SU-DHL-6 (cell line): ENCODE data around the gene TBCA.

Source experiments
- H2AFZ ChIP-seq: fragments of 200-600 bp; sonication (generic); 2 replicates; pipeline ENCODE4 v1.6.1; 2014; ENCODE audit warnings: low read depth, mild to moderate bottlenecking, moderate library complexity, mixed read lengths, antibody characterized with exemption, low read length; ENCODE audit not compliant: severe bottlenecking
- H3F3A ChIP-seq: fragments of 200-600 bp; shearing (Covaris generic); 2 replicates; pipeline ENCODE4 v1.6.0; 2016; ENCODE audit warnings: antibody characterized with exemption, mild to moderate bottlenecking; ENCODE audit not compliant: insufficient read depth
- H3K27ac ChIP-seq: fragments of 200-600 bp; sonication (generic); 2 replicates; pipeline ENCODE4 v1.5.1; 2016; ENCODE audit warnings: low read depth, mild to moderate bottlenecking, low read length, moderate library complexity, mixed read lengths
- H3K27me3 ChIP-seq: fragments of 200-600 bp; sonication (generic), shearing (Covaris generic); 2 replicates; pipeline ENCODE4 v1.6.0; 2014; ENCODE audit warnings: mild to moderate bottlenecking, low read length
- H3K36me3 ChIP-seq: fragments of 200-600 bp; sonication (generic); 2 replicates; pipeline ENCODE4 v1.6.1; 2014; ENCODE audit warnings: mild to moderate bottlenecking, low read length, mixed read lengths
- H3K4me2 ChIP-seq: fragments of 300-600, 200-600 bp; shearing (Covaris generic), sonication (generic); 2 replicates; pipeline ENCODE4 v1.6.0; 2014; ENCODE audit warnings: low read length, low read depth, mild to moderate bottlenecking; ENCODE audit not compliant: poor library complexity, severe bottlenecking
- H3K4me3 ChIP-seq: fragments of 200-600 bp; sonication (generic); 2 replicates; pipeline ENCODE4 v1.5.1; 2014; ENCODE audit warnings: antibody characterized with exemption, low read length, mild to moderate bottlenecking, mixed read lengths; ENCODE audit not compliant: insufficient read depth, poor library complexity, severe bottlenecking
- H3K79me2 ChIP-seq: fragments of 200-600 bp; sonication (generic); 2 replicates; pipeline ENCODE4 v1.6.1; 2014; ENCODE audit warnings: mild to moderate bottlenecking, low read length, moderate library complexity; ENCODE audit not compliant: insufficient read depth
- H3K9ac ChIP-seq: fragments of 200-600 bp; sonication (generic); 2 replicates; pipeline ENCODE4 v1.7.0; 2014; ENCODE audit warnings: mild to moderate bottlenecking, low read length
- H3K9me2 ChIP-seq: fragments of 200-600 bp; sonication (generic); replicated peaks from 2 replicates; pipeline ENCODE4 v1.6.1; 2014; ENCODE audit warnings: low read length; ENCODE audit not compliant: insufficient read depth
- H3K9me3 ChIP-seq: fragments of 200-600 bp; sonication (generic); 2 replicates; pipeline ENCODE4 v1.6.1; 2014; ENCODE audit warnings: low read length, mixed read lengths; ENCODE audit not compliant: insufficient read depth
- H4K20me1 ChIP-seq: fragments of 200-600 bp; sonication (generic); 2 replicates; pipeline ENCODE4 v1.6.1; 2014; ENCODE audit warnings: low read depth, mild to moderate bottlenecking, antibody characterized with exemption, low read length, moderate library complexity, mixed read lengths
- EZH2phosphoT487 ChIP-seq: fragments of 200-600 bp; sonication (generic), shearing (Covaris generic); conservative IDR thresholded peaks from 2 replicates; pipeline ENCODE4 v1.6.1; 2018; ENCODE audit warnings: mild to moderate bottlenecking, antibody characterized with exemption, low read length, moderate library complexity, mixed read lengths
- TF ChIP-seq, protein P1 (sequence below): fragments of 200-600 bp; sonication (generic); IDR thresholded peaks from one replicate; pipeline ENCODE4 v1.5.1; 2017; ENCODE audit warnings: antibody characterized with exemption, mild to moderate bottlenecking, low read length, moderate library complexity; ENCODE audit not compliant: insufficient read depth, poor library complexity, severe bottlenecking

The TBCA gene

DNA sequence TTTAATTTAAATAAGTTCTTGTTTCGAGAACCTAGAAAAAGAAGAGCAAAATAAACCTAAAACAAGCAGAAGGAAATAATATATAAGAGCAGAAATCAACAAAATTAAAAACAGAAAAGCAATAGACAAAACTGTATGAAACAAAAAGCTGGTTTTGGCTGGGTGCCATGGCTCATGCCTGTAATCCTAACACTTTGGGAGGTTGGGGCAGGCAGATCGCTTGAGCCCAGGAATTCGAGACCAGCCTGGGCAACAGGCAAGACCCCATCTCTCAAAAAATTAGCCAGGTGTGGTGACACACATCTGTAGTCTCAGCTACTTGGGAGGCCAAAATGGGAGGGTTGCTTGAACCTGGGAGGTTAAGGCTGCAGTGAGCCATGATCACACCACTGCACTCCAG, 78.4 kb downstream of the TBCA start:
- Histone ChIP-seq H3K27me3 (no peaks in the 10 kb centered on the region), H4K20me1 (peaks cover 9% of the 10 kb centered on the region), H3F3A (peaks cover 8% of the 10 kb centered on the region; the same call in 1 of the 2 replicates), H3K9me2 (no peaks in the 10 kb centered on the region), H3K9me3 (no peaks in the 10 kb centered on the region), H2AFZ (no peak overlapping the region), H3K4me2 (no peak overlapping the region), H3K9ac (no peak overlapping the region), H3K27ac (no peak overlapping the region), H3K36me3 (peaks cover 32% of the 10 kb centered on the region), H3K79me2 (peaks cover 69% of the 10 kb centered on the region), H3K4me3 (no peak overlapping the region)
- TF ChIP-seq, protein P1, sequence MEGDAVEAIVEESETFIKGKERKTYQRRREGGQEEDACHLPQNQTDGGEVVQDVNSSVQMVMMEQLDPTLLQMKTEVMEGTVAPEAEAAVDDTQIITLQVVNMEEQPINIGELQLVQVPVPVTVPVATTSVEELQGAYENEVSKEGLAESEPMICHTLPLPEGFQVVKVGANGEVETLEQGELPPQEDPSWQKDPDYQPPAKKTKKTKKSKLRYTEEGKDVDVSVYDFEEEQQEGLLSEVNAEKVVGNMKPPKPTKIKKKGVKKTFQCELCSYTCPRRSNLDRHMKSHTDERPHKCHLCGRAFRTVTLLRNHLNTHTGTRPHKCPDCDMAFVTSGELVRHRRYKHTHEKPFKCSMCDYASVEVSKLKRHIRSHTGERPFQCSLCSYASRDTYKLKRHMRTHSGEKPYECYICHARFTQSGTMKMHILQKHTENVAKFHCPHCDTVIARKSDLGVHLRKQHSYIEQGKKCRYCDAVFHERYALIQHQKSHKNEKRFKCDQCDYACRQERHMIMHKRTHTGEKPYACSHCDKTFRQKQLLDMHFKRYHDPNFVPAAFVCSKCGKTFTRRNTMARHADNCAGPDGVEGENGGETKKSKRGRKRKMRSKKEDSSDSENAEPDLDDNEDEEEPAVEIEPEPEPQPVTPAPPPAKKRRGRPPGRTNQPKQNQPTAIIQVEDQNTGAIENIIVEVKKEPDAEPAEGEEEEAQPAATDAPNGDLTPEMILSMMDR = no peak
- no peak for TF ChIP-seq EZH2phosphoT487

DNA sequence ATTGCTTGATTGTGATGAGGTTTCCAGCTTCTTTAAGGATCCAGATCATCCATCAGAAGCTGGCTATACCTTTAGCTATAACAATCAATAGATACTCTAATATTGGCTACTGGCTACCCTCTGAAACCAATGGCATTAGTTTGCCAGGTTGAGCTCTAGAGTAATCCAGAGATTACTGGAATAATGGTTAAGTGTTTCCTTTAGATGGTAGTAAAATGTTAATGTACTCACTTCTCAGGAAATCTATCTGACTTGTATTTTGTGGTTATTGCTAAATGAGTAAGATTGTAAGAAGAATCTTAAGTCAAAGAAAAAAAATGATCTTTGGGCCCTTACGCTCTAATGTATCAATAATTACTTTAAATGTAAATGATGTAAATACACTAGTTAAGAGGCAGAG, 80.0 kb downstream of the TBCA start:
- Histone ChIP-seq H3K9ac (no peak overlapping the region), H2AFZ (no peak overlapping the region), H3K79me2 (peaks cover 66% of the 10 kb centered on the region), H3K36me3 (peaks cover 33% of the 10 kb centered on the region), H3K27ac (no peak overlapping the region), H3K9me3 (no peaks in the 10 kb centered on the region), H3K9me2 (no peaks in the 10 kb centered on the region), H4K20me1 (peaks cover 9% of the 10 kb centered on the region), H3K27me3 (no peaks in the 10 kb centered on the region), H3K4me3 (no peak overlapping the region), H3K4me2 (no peak overlapping the region), H3F3A (peaks cover 8% of the 10 kb centered on the region; the same call in 1 of the 2 replicates)
- no peak for TF ChIP-seq EZH2phosphoT487
- TF ChIP-seq, protein P1 = no peak

DNA sequence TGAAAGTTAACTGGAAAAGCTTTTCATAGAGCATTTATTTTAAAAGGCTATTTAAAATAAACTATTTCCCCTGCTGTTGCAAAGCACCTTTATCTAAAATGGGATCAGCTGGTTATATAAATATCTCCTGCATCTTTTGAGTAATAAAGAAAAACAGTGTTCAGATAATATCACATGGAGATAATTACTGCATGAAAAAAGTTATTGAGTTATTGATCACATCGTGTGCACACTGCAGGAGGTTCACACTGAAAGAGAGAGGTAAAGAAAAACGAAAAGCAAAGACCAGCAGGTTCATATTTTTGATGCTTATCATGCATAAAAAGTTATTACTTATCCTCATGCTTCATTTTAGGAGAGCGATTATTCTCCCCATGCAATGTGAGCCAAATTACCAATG, 82.2 kb downstream of the TBCA start:
- Histone ChIP-seq H3K27ac (no peak overlapping the region), H3K79me2 (peaks cover 46% of the 10 kb centered on the region), H2AFZ (no peak overlapping the region), H3K36me3 (peaks cover 40% of the 10 kb centered on the region), H4K20me1 (peaks cover 9% of the 10 kb centered on the region), H3K9me2 (no peaks in the 10 kb centered on the region), H3K9me3 (no peaks in the 10 kb centered on the region), H3K27me3 (no peaks in the 10 kb centered on the region), H3F3A (peaks cover 4% of the 10 kb centered on the region; the same call in 1 of the 2 replicates), H3K4me3 (no peak overlapping the region), H3K9ac (no peak overlapping the region), H3K4me2 (no peak overlapping the region)
- TF ChIP-seq, protein P1 = no peak
- TF ChIP-seq EZH2phosphoT487 = no peak
